GM18499 (cell line): ENCODE data around the gene NDUFS6.
"Not testable (repeated sequence)": the region's sequence is repeated elsewhere in the genome, so short reads cannot be mapped to it uniquely, and the experiment has no call there.

Source experiments
- ATAC-seq: cut with Tn5 transposase; IDR thresholded peaks from one replicate; pipeline ENCODE4 v1.9.1; 2021; ENCODE audit warnings: moderate number of reproducible peaks; ENCODE audit not compliant: insufficient read depth, unreplicated experiment

NDUFS6 gene

DNA sequence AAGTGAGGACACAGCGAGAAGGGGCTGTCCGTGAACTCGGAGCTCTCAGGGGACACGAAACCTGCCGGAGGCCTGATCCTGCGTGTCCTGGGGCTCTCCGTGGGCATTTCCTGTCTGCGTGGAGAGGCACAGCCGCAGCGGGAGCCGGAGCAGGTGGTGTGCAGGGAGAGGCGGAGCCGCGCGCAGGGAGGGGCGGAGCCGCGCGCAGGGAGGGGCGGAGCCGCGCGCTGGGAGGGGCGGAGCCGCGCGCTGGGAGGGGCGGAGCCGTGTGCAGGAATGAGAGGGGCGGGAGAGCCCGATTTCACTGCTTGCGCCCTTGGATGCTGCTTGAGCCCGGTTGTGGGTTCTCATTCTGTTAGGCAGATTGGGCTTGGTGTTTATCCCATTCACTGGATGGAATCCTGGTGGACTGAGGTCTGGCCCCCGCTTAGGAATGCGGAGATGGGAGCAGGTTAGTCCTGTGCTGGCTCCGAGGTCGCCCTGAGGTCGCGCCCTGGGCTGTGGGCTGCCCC, 26.7 kb downstream of the NDUFS6 start:
- no peak for ATAC-seq

DNA sequence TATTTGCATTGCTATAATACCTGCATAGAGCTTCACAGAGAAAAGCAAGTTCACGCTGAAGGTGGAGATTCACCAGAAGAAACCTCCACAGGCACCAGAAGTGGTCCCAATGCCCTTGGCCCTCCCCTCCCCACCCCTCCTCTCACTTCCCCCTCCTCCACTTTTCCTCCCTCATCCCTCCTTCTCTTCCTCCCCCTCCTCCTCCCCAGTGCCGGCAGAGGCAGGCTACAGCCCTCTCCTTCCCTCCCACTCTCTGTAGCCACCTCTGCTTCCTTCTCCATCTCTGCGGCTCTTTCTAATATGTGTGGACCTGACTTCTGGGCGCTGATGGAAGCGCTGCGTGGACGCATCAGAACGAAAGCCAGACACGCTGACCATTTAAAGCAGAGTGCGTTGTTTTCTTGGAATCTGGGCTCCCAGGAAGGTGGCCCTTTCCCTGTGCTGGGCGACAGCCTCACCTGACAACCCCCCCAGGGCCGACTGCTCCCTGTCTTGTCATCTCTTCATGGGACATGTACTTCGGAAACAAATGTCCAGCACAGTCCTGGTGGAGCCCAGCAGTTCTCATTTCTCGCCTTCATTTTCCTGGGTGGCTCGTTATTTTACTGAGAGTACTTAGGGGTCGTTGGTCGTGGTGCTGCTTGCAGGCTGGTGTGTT, 29.5 kb downstream of the NDUFS6 start:
- ATAC-seq = no peak

DNA sequence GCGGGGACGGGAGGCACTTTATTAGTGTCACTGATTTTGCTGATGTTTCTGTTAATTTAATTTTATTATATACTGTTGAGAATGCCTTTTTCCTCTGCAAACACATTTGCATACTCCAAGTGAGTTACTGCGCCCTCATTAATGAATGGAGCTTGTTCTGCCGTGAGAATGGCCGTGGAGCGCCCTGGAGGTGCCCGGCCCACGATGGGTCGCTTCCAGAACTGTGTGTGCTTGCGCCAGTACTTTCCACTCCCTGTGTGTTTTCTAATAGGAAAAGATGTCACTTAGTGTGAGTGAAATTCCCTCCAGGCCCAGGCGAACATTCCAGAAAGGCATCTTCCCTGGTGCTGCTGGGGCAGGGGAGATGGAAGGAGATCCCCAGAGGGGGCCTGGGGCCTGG, 30.1 kb downstream of the NDUFS6 start:
- ATAC-seq = no peak

DNA sequence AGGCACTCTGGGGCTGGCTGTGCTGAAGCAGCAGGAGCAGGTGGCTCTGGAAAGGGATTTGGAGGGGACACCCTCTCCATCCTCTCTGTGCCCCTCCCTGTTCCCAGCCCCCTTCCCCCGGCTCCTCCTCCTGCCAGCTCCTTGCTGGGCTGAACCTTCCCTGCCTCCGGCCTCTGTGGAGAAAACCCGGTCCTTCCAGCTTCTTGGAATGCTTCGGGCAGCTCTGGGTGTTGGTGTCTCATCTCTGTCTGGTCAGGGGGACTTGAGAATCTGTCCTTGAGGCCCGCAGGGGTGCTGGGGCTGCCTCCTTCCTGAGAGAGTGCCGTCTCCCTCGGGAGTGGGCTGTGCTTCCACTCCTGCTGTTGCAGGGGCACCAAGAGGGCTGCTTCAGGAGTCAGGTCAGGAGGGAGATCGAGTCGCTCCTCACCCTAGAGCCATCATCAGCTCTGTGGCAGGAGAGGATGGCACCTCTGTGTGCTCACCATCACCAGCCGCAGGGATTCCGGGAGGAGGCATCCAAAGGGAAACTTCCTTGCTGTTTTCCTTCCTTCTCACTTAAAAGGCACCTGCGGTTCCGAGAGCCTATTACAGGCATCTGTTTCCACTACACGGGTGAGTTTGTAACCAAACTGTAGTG, 30.6 kb downstream of the NDUFS6 start:
- no peak for ATAC-seq

DNA sequence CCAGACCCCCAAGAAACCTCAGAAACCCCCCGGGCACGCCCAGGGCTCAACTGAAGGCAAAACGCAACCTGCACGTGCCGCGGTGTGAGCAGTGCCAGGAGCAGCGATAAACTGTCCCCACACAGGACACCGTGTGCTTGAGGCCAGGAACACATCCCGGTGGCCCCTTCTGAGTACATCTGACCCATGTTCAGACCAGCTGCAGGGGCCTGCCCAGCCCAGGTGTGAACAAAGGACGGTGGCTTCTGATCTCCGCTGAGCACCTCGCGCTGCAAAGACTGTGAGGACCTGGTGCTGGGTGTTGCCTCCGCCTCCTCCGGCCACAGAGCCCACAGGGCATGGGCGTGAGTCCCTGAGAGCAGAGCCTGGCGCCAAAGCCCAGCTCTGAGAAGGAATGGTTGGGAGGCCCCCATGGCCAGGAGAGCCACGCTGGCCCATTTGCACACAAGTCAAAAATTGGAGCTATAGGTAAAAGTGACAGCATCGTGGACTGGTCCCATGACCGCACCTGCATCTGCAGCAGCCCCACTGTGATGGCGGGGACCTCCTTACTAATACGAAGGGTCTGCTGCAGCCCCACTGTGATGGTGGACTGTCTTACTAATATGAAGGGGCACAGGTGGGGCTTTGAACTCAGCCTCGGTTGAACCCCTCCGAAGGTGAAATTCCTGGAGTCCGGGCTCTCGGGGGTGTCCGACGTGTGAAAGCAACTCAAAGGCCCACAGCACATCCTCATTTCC, 31.5 kb downstream of the NDUFS6 start:
- ATAC-seq = no peak

DNA sequence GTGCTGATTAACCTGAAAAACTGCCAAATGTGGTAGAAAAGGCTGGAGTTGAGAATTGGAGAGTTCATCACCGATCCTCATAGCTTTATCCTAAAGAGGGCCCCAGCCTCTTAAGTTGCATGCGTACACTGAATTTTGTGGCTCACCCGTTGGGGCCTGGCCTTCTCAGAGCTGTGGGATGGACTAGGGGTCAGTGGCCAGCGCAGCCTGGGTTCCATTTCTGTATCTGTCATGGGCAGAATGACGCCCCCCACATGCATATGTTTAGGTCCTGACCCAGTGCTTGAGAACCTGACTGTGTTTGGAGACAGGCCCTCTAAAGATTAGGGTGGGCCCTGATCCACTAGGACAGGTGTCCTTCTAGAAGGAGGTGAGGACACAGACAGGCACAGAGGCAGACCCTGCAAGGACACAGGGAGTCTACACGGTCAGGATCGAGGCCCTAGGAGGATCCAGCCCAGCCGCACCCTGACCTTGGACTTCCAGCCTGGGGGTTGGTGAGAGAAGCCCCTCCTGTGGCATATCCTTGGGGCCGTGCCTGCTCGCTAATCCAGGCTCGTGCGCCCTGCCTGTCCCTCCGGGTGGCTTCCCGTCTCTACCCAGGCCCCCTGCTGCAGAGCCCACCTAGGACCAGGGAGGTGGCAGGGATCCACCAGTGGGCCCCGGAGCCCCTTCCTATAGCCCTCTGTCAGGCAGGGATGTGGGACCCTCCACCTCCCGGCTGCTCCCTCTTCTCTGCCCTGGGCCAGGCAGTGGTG, 32.2 kb downstream of the NDUFS6 start:
- no peak for ATAC-seq

DNA sequence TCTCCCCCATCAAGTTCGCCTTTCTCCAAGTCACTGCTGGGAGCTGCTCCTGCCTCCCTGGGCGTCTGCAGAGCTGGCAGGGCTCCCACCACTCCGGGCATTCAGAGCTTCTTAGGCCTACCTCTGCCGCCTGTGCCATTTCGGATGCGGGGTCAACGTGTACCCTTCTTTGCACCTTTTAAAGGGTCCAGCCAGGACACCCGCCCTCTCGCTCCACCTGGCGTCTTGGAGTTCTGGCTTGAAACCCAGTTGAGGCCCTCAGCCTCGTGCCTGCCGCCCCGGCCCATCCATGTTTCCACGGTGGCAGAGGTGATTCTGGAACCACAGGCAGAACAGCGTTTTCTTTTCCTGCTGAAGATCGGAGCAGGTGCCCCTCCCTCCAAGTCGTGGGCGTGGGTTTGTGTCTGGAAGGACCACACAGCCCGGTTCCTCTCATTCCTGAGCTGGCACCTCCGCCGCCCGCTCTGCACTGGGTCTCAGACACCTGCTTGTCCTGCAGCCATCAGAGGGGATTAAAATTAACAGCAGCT, 32.9 kb downstream of the NDUFS6 start:
- no peak for ATAC-seq

DNA sequence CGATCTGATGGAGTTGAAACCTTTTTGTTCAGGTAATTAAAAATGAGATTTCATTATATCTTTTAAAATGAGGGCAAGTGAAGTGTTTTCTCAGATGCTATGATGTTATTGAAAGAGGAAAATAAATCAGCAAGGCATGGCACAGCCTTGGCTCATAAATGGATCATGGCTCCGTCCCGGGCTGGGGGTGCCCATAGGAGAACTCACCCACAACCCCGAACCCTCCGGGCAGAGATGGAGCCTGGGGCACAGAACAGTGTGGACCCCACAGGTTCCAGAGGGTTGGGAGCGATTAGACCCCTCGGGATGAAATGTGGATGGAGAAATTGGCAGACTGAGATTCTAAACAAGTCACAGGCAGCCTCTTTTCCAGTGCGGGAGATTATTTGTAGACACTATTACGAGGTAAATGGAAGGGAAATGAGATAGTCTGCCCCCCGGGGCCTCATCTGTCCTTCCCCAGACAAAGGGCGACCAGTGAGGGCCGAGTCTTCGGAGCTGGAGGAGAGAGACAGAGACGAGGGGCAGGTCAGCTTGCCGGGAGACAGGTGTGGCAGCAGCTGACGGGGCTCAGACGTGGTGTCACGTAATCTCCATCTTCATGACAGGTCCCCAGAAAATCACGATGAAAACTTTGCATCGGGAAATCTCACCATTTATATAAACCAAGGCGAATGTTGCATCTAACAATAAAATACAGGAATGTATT, 33.7 kb downstream of the NDUFS6 start:
- no peak for ATAC-seq

DNA sequence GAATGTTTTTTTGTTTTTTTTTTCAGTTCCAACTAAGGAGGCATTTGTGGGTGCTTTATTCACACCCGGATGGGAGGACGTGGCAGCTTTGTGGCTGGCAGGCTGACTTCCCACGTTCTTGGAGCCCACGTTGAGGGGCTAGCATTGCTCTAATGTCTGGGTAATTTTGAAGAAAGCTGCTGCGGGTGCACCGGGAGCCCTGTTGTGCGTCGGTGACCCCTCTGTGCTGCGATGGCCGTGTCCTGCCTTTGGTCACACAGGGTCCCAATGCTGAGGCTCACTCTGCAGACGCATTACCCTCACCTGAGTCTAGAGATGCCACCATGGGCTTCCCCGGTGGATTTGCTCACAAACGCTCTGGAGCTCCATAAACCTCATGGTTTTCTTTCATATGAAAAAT, 34.2 kb downstream of the NDUFS6 start:
- no peak for ATAC-seq

DNA sequence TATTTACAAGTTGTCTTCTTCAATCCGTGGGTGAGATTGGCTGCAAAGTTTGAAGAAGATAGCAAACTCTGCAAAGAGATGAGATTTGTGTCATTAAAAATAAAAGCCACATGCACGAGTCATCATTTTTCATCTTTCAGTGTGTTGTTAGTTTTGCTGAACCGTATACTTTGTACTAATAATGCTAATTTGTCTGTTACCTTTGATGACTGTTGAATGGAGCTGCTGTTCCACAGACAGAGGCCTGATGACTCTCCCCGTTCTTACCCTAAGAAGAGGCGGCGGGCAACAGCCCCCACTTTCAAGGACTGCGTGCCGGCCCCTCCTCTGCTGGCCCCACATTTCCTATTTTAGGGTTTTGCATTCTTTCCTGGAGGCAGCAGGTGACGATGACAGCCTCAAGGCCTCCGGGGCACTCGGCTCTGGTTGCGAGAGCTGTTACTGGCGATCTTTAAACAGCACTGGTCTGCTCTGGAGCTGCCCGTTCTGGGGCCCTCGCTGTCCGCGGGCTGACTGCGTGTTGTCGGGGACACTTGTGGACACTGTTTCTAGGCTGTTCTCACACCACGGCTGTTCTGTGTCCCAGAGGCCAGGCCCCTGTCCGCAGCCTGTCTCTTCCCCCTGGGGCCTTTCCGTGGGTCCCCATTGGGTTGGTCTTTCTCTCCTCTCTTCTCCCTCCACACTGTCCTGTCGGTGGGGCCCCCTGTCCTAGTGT, 35.1 kb downstream of the NDUFS6 start:
- ATAC-seq = no peak

DNA sequence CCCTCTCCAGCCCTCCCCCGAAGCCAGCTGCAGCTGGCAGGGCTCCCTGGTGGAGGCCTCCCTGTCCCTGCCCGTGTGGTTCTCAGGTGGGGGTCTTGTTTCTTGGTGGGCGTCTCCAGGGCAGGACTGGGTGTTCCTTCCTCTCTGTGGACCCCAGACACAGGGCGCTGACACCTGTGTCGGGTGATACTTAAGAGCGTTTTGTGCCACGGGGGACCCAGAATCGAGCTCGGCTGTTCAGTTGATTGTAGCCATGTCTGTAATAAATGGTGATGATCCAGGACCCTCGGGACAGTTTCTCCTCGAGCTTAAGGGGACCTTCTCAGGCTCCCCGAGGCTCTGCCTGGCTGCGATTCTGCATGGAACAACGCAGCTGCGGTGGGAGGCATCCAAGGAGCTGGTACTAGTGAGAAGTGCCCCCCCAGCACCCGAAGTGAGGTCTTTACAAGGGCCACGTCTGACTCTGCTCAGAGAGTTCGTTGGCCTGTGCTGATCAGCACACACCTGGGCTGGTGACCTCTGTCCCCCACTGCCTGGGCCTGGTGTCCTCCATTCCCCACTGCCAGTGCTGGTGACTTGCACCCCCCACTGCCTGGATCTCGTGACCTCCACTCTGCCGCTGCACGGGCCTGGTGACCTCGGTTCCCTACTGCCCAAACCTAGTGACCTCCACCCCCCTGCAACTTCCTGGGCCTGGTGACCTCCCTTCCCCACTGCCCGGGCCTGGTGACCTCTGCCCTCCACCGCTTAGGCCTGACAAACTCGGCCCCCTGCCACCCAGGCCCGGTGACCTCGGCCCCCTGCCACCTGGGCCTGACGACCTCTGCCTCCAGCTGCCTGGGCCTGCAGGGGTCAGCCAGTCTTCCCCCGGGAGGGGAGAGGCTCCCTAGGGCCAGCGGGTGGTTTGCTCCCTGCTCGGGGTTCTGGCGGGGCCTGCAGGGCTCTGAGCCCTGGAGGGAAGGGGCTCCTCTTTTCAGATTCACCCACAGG, 36.0 kb downstream of the NDUFS6 start:
- ATAC-seq = no peak

DNA sequence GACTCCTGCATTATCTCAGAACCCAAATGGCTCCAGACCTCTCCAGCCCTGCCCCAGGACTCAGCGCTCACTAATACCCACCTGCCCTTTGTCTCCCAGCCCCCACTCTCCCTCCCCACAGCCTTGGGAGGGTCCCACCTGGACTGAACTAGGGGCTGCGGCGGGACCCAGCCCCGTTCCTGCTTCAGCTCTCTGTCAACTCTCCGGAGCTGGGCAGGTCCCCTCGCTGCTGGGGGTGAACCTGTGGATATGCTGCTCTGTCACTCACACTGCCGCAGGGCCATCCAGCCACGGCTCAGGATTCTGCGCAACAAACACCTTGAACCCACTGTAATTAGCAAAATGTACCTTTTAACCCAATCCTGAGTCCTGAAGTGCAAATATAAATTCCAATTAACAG, 36.8 kb downstream of the NDUFS6 start:
- ATAC-seq = no peak

DNA sequence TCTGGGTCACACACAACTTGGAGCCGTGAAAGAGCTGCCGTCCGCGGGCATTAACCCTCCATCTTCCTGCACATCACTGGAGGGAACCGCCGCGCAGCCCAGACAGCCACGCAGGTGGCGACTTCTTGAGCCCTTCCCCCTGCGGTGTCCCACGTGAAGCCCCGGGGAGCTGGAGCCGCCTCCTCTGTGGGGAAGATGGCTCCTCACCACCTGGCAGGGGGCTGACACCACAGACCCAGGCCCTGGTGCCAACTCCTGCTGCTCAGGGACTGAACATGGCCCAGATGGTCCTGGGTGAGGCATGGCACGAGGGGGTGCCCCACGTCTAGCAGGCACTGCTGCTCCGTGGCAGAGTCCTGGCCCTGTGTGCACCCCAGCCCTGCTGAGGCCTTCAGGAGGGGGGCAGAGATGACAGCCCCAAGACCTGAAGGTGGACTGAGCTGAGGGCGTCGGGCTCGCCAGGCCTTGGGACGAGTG, 38.9 kb downstream of the NDUFS6 start:
- no peak for ATAC-seq

DNA sequence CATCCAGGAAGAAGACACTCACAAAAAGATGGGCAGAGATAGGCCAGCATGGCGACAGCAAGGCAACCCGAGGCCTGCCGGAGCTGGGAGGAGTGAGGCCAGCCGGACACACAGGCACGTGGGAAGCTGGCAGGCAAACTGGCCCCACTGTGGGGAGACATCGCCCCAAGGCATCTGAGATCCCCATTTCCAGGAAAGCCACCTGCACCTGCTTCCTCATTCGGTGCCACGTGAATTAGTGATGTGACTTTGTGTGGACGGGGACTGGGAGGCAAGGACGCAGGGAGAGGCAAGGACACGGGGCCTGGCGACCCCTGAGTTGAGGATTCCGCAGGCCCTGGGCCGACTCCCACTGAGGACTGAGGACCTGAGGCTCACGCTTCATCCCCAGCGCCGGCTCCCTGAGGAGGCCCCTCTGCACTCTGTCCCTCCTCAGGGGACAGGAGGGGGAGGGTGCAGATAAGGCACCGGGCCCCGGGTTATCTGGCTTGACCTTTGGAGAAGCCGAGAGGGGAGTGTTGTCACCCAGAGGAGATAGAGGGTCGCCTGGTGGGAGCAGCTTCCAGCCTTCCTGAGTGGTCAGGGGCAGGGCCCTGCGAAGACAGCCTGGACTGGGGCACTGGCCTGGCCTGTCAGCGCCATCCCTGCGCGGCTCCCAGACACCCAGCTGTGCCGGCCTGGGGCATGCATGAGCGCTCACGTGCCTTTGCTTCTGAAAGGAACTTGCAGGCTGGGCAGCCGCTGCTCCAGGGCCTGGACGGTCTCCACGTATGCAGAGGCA, 39.7 kb downstream of the NDUFS6 start:
- ATAC-seq = no peak

DNA sequence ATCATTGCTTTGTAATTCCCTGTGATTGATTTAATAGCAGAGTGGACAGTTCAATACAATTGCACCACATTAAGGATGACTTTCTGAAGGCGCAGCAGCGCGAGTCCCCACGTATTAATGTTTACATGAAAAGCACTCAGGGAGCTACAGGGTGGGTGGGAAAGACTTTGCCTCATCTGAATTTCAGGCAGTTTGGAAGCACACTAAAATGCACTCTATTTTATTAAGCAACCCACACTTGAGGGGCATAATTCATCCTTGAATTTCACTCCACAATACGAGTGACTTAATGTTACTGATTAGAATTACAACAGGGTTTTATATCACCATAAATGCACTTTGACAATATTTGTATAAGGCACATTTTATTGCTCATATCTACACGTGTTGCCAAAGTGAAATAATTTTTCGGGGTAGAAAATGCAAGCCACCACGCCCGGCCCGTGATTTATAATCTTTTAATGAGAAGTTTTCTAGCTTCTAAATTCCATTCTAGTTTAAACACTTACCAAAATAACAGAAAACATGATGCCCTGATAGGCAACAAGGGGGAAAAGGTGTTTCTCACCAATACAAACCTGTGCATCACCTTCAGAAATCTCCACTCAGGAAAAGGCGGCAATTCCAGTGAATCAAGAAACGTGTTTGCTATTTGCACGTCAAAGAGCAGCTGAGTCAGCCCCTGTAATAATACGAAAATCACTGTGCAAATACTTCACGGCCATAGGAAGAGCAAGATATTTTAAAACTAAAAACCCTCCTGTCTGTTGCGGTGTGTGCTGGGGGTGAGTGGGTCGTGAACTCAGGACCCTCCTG, 41.0 kb downstream of the NDUFS6 start:
- no peak for ATAC-seq

DNA sequence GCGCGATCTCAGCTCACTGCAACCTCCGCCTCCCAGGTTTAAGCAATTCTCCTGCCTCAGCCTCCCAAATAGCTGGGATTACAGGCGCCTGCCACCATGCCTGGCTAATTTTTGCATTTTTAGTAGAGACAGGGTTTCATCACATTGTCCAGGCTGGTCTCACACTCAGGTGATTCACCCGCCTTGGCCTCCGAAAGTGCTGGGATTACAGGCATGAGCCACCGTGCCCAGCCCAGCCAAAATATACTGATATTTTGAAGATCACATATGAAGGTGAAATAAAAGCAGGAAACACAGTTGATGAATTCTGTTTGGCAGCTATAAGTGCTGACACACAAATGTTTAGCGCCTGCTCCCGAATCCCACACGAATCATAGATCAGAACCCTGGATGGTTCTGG, 42.6 kb downstream of the NDUFS6 start:
- ATAC-seq = not testable (repeated sequence)
